ENCODE measurements around the gene ZIC2.
"Not testable (repeated sequence)": the region's sequence is repeated elsewhere in the genome, so short reads cannot be mapped to it uniquely, and the experiment has no call there.

ZIC2 gene

GRCh38 chr13:99948907-99949678 is 32.5 kb upstream of the ZIC2 start:
- TF ChIP-seq ZFP30 (CRISPR knock-in tag; IDR thresholded peaks at IDR 0.05), result no peak
- no peak for TF ChIP-seq SNAI2 (CRISPR knock-in tag; IDR thresholded peaks at IDR 0.05)
- no peak for TF ChIP-seq ZNF70 (CRISPR knock-in tag; IDR thresholded peaks at IDR 0.05)
- TF ChIP-seq GLIS3 (CRISPR knock-in tag; IDR thresholded peaks at IDR 0.05), result no peak
- no peak for TF ChIP-seq ISL1 (CRISPR knock-in tag; IDR thresholded peaks at IDR 0.05)
- no peak for TF ChIP-seq TSHZ2 (CRISPR knock-in tag; IDR thresholded peaks at IDR 0.05)
- TF ChIP-seq BACH2 (CRISPR knock-in tag; IDR thresholded peaks at IDR 0.05; ENCODE audit: borderline replicate concordance), result no peak
- no peak for TF ChIP-seq ZFP3 (CRISPR knock-in tag; IDR thresholded peaks at IDR 0.05)
- no peak for TF ChIP-seq ZNF8 (CRISPR knock-in tag; IDR thresholded peaks at IDR 0.05)
- no peak for TF ChIP-seq RARB (CRISPR knock-in tag; IDR thresholded peaks at IDR 0.05)
- TF ChIP-seq TOX (CRISPR knock-in tag; IDR thresholded peaks at IDR 0.05; ENCODE audit: borderline replicate concordance), result no peak
- TF ChIP-seq CREB5 (CRISPR knock-in tag; IDR thresholded peaks at IDR 0.05; ENCODE audit: low read depth), result no peak
- TF ChIP-seq TCF4 (CRISPR knock-in tag; IDR thresholded peaks at IDR 0.05; ENCODE audit: borderline replicate concordance), result no peak
- TF ChIP-seq ESRRG (CRISPR knock-in tag; IDR thresholded peaks at IDR 0.05), result no peak
- no peak for TF ChIP-seq PPARA (CRISPR knock-in tag; IDR thresholded peaks at IDR 0.05; ENCODE audit: borderline replicate concordance)
- TF ChIP-seq CSDC2 (CRISPR knock-in tag; IDR thresholded peaks at IDR 0.05), result no peak
- no peak for TF ChIP-seq ZC3H10 (CRISPR knock-in tag; IDR thresholded peaks at IDR 0.05)
- TF ChIP-seq ARNTL (CRISPR knock-in tag; IDR thresholded peaks at IDR 0.05; ENCODE audit: borderline replicate concordance, low read depth), result no peak
- no peak for ATAC-seq

- no peak for ATAC-seq
- TF ChIP-seq POU6F1 (CRISPR knock-in tag; IDR thresholded peaks at IDR 0.05; ENCODE audit: borderline replicate concordance, low read depth) (no peak), ISL1 (CRISPR knock-in tag; IDR thresholded peaks at IDR 0.05) (no peak), ESRRG (CRISPR knock-in tag; IDR thresholded peaks at IDR 0.05) (no peak), ZC3H10 (CRISPR knock-in tag; IDR thresholded peaks at IDR 0.05) (no peak), CSDC2 (CRISPR knock-in tag; IDR thresholded peaks at IDR 0.05) (no peak), BACH2 (CRISPR knock-in tag; IDR thresholded peaks at IDR 0.05; ENCODE audit: borderline replicate concordance) (no peak), CREB5 (CRISPR knock-in tag; IDR thresholded peaks at IDR 0.05; ENCODE audit: low read depth) (no peak), GLIS3 (CRISPR knock-in tag; IDR thresholded peaks at IDR 0.05) (no peak), PPARA (CRISPR knock-in tag; IDR thresholded peaks at IDR 0.05; ENCODE audit: borderline replicate concordance) (no peak), ARNTL (CRISPR knock-in tag; IDR thresholded peaks at IDR 0.05; ENCODE audit: borderline replicate concordance, low read depth) (no peak), TCF4 (CRISPR knock-in tag; IDR thresholded peaks at IDR 0.05; ENCODE audit: borderline replicate concordance) (no peak), ZFP3 (CRISPR knock-in tag; IDR thresholded peaks at IDR 0.05) (no peak), PATZ1 (CRISPR knock-in tag; IDR thresholded peaks at IDR 0.05; ENCODE audit: borderline replicate concordance) (no peak), CSRNP3 (CRISPR knock-in tag; IDR thresholded peaks at IDR 0.05) (no peak), RARB (CRISPR knock-in tag; IDR thresholded peaks at IDR 0.05) (no peak), SNAI2 (CRISPR knock-in tag; IDR thresholded peaks at IDR 0.05) (no peak), TSHZ2 (CRISPR knock-in tag; IDR thresholded peaks at IDR 0.05) (no peak), ZNF70 (CRISPR knock-in tag; IDR thresholded peaks at IDR 0.05) (no peak)
Observed at GRCh38 chr13:99949679-99950413, 31.7 kb upstream of the ZIC2 start.

- not testable (repeated sequence) for ATAC-seq
Observed at GRCh38 chr13:99951666-99952065, 29.9 kb upstream of the ZIC2 start.

Measured in SK-N-SH treated with all-trans-retinoic acid at 6 μM for 48 hours (cell line).